WI38 (cell line): ENCODE measurements around the gene DROSHA.
"Not testable (repeated sequence)": the region's sequence is repeated elsewhere in the genome, so short reads cannot be mapped to it uniquely, and the experiment has no call there.

Experiments
- H3K4me3 ChIP-seq: 2 replicates; pipeline ENCODE4 v1.5.1; 2011; ENCODE audit warnings: low read depth, mild to moderate bottlenecking, control low read depth, low read length
- TF ChIP-seq, protein P1 (sequence below): IDR thresholded peaks from 2 replicates; pipeline ENCODE4 v1.5.1; 2012; ENCODE audit warnings: low read depth, mild to moderate bottlenecking, control low read depth, low read length

Gene DROSHA

GRCh38 chr5:31408814-31409213 is 123.1 kb downstream of the DROSHA start:
- H3K4me3 ChIP-seq: no peak overlapping the region
- TF ChIP-seq, protein P1, sequence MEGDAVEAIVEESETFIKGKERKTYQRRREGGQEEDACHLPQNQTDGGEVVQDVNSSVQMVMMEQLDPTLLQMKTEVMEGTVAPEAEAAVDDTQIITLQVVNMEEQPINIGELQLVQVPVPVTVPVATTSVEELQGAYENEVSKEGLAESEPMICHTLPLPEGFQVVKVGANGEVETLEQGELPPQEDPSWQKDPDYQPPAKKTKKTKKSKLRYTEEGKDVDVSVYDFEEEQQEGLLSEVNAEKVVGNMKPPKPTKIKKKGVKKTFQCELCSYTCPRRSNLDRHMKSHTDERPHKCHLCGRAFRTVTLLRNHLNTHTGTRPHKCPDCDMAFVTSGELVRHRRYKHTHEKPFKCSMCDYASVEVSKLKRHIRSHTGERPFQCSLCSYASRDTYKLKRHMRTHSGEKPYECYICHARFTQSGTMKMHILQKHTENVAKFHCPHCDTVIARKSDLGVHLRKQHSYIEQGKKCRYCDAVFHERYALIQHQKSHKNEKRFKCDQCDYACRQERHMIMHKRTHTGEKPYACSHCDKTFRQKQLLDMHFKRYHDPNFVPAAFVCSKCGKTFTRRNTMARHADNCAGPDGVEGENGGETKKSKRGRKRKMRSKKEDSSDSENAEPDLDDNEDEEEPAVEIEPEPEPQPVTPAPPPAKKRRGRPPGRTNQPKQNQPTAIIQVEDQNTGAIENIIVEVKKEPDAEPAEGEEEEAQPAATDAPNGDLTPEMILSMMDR: no peak

- no peak overlapping the region for H3K4me3 ChIP-seq
- TF ChIP-seq, protein P1: no peak
Measured at GRCh38 chr5:31407921-31408693, 123.8 kb downstream of the DROSHA start.

GRCh38 chr5:31404325-31404724 is 127.6 kb downstream of the DROSHA start:
- TF ChIP-seq, protein P1: no peak
- H3K4me3 ChIP-seq: no peak overlapping the region

- H3K4me3 ChIP-seq: no peak overlapping the region
- TF ChIP-seq, protein P1: no peak
Measured at GRCh38 chr5:31401691-31402090, 130.2 kb downstream of the DROSHA start.

DNA sequence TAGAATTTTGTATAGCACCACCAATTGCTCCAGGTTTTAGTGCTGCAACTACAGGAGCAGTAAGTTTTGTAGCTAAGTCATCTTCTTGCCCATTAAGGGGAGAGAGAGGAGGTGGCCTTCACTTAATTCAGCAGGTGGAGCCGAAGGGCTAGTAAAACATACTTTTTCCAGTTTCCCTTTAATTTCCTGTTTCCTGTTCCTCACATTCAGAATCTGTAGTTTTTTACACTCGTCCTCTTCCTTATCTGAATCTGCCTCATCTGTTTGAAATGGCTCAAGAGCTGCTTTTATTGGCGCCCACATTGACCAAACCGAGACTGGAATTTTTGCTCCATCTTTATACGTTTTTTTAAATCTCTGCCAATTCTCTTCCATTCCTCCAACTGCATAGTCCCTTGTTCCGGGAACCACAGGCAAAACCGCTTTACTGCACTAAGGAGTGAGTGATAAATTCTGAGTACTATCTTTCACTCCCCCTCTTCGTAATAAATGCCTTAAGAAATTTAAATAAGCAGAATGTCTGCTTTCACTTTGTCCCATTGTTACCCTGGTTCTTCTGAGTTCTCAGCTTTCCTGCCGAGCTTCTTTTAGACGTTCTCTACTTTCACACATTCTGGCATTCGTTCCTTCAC is 133.9 kb downstream of the DROSHA start:
- TF ChIP-seq, protein P1: no peak
- no peak overlapping the region for H3K4me3 ChIP-seq

GRCh38 chr5:31396611-31397295 is 135.1 kb downstream of the DROSHA start:
- TF ChIP-seq, protein P1: no peak
- no peak overlapping the region for H3K4me3 ChIP-seq

GRCh38 chr5:31395450-31396045 is 136.3 kb downstream of the DROSHA start:
- not testable (repeated sequence) for H3K4me3 ChIP-seq
